A673 (cell line): ENCODE results near the gene SLC15A3. TPM values are rescaled to one million over a fixed set of nuclear protein-coding genes. Genes with fewer than 3 reads are reported as not detected.
A peak's percentile ranks its signal among the peaks of the same experiment; 100 is the strongest.

ENCODE experiments used
- BruUV-seq: library from RNA; stranded (reverse); fragments of 400-500 nt; replicated peaks from 2 replicates; lab custom pipeline; 2021; lab: Mats Ljungman, UMichigan
- CTCF ChIA-PET: fragments of 300-600 bp; sonication (Branson Sonifier 250); formaldehyde crosslinking; loops from one replicate; lab custom pipeline; 2022; ENCODE audit warnings: antibody characterized with exemption; lab: Charles Lee
- POLR2A ChIA-PET: fragments of 300-600 bp; sonication (Branson Sonifier 250); formaldehyde crosslinking; loops from one replicate; lab custom pipeline; 2022; ENCODE audit warnings: antibody characterized with exemption; ENCODE audit not compliant: low non-redundant PET; lab: Charles Lee
- DNase-seq: peaks from one replicate; pipeline ENCODE4 v3.0.0-alpha.2; 2015; ENCODE audit warnings: low spot score
- H3K27ac ChIP-seq: fragments of 200-600 bp; sonication (generic); 2 replicates; pipeline ENCODE4 v1.5.1; 2016; ENCODE audit warnings: mixed run types, low read depth, mild to moderate bottlenecking, mixed read lengths, antibody characterized with exemption, low read length; ENCODE audit not compliant: poor library complexity, severe bottlenecking
- H3K27me3 ChIP-seq: fragments of 200-600 bp; sonication (generic); replicated peaks from 2 replicates; pipeline ENCODE4 v1.6.1; 2017; ENCODE audit warnings: mixed run types, low read depth, mild to moderate bottlenecking, mixed read lengths, antibody characterized with exemption, low read length; ENCODE audit not compliant: insufficient read depth, poor library complexity
- H3K36me3 ChIP-seq: fragments of 200-600 bp; sonication (generic); 2 replicates; pipeline ENCODE4 v1.6.1; 2016; ENCODE audit warnings: mixed run types, mild to moderate bottlenecking, mixed read lengths, antibody characterized with exemption, low read length; ENCODE audit not compliant: insufficient read depth, poor library complexity, severe bottlenecking
- H3K4me1 ChIP-seq: fragments of 200-600 bp; sonication (generic); 2 replicates; pipeline ENCODE4 v1.6.1; 2017; ENCODE audit warnings: mixed run types, mild to moderate bottlenecking, mixed read lengths, antibody characterized with exemption, low read length; ENCODE audit not compliant: insufficient read depth, poor library complexity, severe bottlenecking
- H3K4me3 ChIP-seq: fragments of 200-600 bp; sonication (generic); 2 replicates; pipeline ENCODE4 v1.5.1; 2016; ENCODE audit warnings: low read depth, mixed run types, mild to moderate bottlenecking, mixed read lengths, low read length; ENCODE audit not compliant: poor library complexity, severe bottlenecking
- H3K9me3 ChIP-seq: fragments of 200-600 bp; sonication (generic); 2 replicates; pipeline ENCODE4 v1.6.1; 2016; ENCODE audit warnings: mixed run types, low read depth, mild to moderate bottlenecking, mixed read lengths, antibody characterized with exemption, low read length; ENCODE audit not compliant: poor library complexity, severe bottlenecking
- EZH2 ChIP-seq: fragments of 200-600 bp; sonication (generic); IDR thresholded peaks from 2 replicates; pipeline ENCODE4 v1.6.1; 2017; ENCODE audit warnings: borderline replicate concordance, low read depth, mild to moderate bottlenecking, mixed read lengths, antibody characterized with exemption, low read length; ENCODE audit not compliant: poor library complexity, severe bottlenecking
- intact Hi-C: fragments of 100-400 bp; cut with micrococcal nuclease; formaldehyde crosslinking; loops from one replicate; pipeline ENCODE4 v1.10.0; 2022; ENCODE audit not compliant: unreplicated experiment
- total RNA-seq: library from RNA; stranded (reverse); gene quantifications from 2 replicates; pipeline ENCODE4 v1.2.3, GENCODE V29; 2021
- TF ChIP-seq, protein P1 (sequence below): fragments of 300-800, 200-600 bp; sonication (generic); conservative IDR thresholded peaks from 2 replicates; pipeline ENCODE4 v1.5.1; 2017; ENCODE audit warnings: low read depth, mild to moderate bottlenecking, antibody characterized with exemption, low read length, moderate library complexity, mixed read lengths

SLC15A3 gene
- total RNA-seq, 1 experiment from 2014 or later = not detected

DNA sequence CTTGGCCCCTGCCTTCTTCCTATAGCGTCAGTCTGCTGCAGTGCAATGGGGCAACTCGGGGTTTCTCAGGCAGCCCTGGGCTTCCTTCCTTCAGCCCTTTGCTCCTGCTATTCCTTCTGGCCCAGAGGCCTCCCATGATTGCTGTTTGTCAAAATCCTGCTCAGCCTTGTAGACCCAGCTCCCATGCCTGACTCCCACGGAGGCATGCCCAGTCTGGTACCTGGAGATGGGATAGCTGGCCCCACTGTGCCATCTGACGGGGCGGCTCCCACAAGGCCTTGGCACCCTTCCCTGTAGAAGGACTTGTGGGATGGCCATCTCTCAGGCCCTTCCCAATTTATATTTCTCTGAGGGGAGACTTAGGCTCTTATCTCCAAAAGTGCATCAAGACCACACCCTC, 18.9 kb upstream of the SLC15A3 start:
- Histone ChIP-seq H3K36me3 (no peaks in the 10 kb centered on the region), H3K4me1 (no peaks in the 10 kb centered on the region), H3K27me3 (no peaks in the 10 kb centered on the region), H3K9me3 (peaks cover 5% of the 10 kb centered on the region), H3K27ac (no peak overlapping the region), H3K4me3 (no peak overlapping the region)
- TF ChIP-seq EZH2 = no peak
- TF ChIP-seq, protein P1, sequence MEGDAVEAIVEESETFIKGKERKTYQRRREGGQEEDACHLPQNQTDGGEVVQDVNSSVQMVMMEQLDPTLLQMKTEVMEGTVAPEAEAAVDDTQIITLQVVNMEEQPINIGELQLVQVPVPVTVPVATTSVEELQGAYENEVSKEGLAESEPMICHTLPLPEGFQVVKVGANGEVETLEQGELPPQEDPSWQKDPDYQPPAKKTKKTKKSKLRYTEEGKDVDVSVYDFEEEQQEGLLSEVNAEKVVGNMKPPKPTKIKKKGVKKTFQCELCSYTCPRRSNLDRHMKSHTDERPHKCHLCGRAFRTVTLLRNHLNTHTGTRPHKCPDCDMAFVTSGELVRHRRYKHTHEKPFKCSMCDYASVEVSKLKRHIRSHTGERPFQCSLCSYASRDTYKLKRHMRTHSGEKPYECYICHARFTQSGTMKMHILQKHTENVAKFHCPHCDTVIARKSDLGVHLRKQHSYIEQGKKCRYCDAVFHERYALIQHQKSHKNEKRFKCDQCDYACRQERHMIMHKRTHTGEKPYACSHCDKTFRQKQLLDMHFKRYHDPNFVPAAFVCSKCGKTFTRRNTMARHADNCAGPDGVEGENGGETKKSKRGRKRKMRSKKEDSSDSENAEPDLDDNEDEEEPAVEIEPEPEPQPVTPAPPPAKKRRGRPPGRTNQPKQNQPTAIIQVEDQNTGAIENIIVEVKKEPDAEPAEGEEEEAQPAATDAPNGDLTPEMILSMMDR = no peak
- no peak for DNase-seq
- intact Hi-C loops = loop anchor here (1.0 kb wide), 2 partner anchors 159 to 216 kb away; no protein-coding TSS in a partner anchor
- ChIA-PET CTCF (interaction anchor here (1.5 kb wide), 1 partner anchor 159 kb away, joined by 3 read pairs; no protein-coding TSS in a partner anchor), POLR2A (no interaction called here)
- BruUV-seq = no TSS peak

DNA sequence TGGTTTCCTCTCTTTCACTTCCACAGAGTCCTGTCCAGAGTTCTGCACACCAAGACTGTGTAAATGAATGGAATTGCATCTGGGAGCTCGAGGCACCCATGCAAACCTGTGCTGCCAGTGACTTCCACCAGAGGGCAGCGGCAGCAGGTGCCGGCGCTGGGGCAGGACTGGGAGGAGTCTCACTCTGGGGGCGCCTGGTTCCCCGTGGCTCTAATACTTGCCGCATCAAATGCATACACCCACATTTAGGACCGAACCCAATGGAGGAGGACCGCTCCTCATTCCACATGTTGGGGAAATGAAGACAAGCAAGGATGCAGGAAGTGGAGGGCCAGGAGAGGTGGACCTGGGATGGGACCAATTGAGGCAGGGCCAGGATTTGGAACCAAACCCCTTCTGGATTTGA, 18.4 kb upstream of the SLC15A3 start:
- intact Hi-C loops = loop anchor here (1.0 kb wide), 2 partner anchors 160 to 217 kb away; no protein-coding TSS in a partner anchor
- Histone ChIP-seq H3K4me1 (no peaks in the 10 kb centered on the region), H3K9me3 (peaks cover 5% of the 10 kb centered on the region), H3K36me3 (no peaks in the 10 kb centered on the region), H3K4me3 (no peak overlapping the region), H3K27me3 (no peaks in the 10 kb centered on the region), H3K27ac (no peak overlapping the region)
- TF ChIP-seq, protein P1 = peak; percentile 99
- no peak for TF ChIP-seq EZH2
- CTCF ChIA-PET = interaction anchor here (0.5 to 1.5 kb wide), 2 partner anchors 159 to 170 kb away, joined by 3 read pairs; no protein-coding TSS in a partner anchor
- BruUV-seq = no TSS peak
- POLR2A ChIA-PET = no interaction called here
- DNase-seq = peak; percentile 70

- Histone ChIP-seq H3K27me3 (no peaks in the 10 kb centered on the region), H3K4me3 (no peak overlapping the region), H3K4me1 (no peaks in the 10 kb centered on the region), H3K27ac (no peak overlapping the region), H3K36me3 (no peaks in the 10 kb centered on the region), H3K9me3 (peaks cover 5% of the 10 kb centered on the region)
- intact Hi-C loops = no loop called here
- no peak for DNase-seq
- TF ChIP-seq, protein P1 = no peak
- no peak for TF ChIP-seq EZH2
- CTCF ChIA-PET = no interaction called here
- POLR2A ChIA-PET = no interaction called here
- no TSS peak for BruUV-seq
Measured at GRCh38 chr11:60968223-60968622, 16.2 kb upstream of the SLC15A3 start.
